IPS-NIHi11 (cell line): ENCODE results near the gene PRND.
A peak's percentile ranks its signal among the peaks of the same experiment; 100 is the strongest.
"Not testable (repeated sequence)": the region's sequence is repeated elsewhere in the genome, so short reads cannot be mapped to it uniquely, and the experiment has no call there.

Experiments
- DNase-seq: peaks from one replicate; pipeline ENCODE4 v3.0.0; 2012; ENCODE audit warnings: mixed read lengths, low spot score

The PRND gene, protein sequence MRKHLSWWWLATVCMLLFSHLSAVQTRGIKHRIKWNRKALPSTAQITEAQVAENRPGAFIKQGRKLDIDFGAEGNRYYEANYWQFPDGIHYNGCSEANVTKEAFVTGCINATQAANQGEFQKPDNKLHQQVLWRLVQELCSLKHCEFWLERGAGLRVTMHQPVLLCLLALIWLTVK

DNA sequence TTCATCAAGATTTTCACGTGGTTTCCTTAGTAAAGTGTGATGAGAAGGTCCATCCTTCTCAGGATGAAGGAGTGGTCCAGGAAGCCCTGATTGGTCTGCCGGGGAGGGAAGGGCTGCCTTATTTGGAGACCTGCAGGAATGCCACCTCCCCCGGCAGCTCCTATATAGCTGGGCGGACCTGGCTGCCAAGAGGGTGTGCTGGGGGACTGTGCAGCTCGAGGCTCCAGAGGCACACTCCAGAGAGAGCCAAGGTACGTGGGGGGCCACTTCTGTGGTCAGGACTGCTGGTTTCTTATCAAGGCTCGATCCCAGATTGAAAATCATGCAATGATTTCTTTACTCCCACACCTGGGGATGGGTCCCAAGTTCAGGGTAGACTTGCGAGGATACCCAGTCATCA lies at the start of gene PRND:
Gene PRND, plus strand, starts transcription at position 191 of the 400 bp plus-strand sequence. CDS start 2,643 bp downstream, outside the sequence.
- peak; percentile 50 for DNase-seq

DNA sequence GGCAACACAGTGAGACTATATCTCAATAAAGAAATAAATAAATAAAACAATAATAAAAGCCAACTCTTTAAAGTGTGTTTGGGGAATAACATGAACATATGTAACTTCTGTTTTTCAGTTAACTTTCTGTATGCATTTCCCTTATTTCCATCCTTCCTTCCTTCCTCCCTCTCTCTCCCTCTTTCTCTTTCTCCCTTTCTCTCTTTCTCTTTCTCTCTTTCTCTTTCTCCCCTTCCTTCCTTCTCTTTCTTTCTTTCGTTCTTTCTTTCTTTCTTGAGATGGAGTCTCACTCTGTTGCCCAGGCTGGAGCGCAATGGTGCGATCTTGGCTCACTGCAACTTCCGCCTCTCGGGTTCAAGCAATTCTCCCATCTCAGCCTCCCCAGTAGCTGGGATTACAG lies 48.8 kb upstream of the PRND start:
- DNase-seq, result no peak

DNA sequence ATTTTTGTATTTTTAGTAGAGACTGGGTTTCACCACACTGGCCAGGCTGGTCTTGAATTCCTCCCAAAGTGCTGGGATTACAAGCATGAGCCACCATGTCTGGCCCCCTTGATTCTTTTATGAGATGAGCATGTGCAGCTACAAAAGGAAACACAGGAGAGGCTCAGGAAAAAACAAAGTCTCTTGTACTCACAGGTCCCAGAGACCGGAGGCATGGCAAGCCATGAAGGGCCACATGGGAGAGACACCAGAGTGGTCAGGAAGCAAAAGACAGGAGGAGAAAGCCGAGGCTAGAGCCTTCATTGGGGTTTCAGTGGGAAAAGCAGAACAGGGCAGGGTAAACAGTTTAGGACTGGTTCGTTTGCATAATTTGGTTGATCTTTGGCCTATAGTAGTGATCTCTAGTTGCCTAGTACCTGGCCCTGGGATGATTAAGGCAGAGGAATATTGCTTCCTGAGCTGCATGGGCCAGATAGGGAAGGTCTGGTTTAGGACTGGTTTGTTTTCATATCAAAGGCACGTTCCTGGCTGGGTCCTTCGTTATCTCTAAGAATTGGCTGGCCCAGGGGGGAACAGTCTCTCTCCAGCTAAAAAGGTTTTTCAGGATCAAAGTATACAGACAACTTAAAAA lies 48.2 kb upstream of the PRND start:
- DNase-seq, result no peak

DNA sequence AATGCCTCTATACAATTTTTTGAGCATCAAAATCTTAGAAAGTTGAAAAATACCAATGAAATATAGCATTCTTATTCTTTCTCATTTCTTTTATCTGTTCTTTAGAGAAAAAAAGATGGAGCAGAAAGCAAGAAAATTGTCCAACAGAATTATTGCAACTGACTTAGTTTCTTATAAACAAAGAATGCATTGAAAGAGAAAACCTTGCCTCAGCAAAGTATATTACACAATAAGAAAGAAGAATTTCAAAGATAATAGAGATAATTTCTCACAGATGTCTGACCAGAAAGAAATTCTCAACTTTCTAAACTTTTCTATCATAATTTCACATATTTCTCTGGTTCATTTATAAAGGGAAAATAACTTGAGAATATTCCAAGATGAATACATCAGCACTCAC lies 47.0 kb upstream of the PRND start:
- DNase-seq, result no peak

DNA sequence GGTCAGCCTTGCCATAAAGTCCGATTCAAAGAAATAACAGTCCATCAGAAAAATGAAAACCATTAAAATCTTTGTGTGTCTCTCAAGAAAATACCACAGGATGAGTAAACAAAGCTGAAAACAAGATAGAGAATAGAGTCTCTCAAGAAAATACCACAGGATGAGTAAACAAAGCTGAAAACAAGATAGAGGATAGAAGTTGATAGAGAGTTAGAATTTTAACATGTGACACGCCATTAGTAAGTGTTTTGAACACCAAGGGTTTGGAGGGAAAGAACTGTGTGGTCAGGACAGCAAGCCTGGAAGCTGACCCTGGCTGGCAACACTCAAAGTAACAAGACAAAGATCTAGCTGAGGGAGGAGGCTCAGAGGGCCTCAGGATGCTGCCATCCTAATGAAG lies 43.9 kb upstream of the PRND start:
- DNase-seq, result no peak

DNA sequence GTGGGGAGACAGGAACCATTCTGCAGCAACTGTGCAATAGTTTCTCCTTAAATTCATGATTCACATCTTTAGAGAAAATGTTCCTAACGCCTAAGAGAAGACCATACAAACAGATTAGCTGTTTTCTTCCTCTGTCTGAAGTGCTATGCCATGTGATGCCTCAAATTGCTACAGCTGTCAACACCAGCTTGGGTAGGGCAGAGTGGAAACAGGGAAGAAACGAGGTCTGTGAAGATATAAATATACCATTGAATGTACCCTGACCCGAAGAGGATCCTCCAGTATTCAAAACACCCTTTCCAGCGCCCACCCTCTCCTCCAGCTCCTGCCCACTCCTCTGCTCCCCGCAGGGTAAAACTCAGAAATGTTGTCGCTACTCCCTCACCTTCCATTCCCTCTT lies 40.3 kb upstream of the PRND start:
- DNase-seq, result no peak

DNA sequence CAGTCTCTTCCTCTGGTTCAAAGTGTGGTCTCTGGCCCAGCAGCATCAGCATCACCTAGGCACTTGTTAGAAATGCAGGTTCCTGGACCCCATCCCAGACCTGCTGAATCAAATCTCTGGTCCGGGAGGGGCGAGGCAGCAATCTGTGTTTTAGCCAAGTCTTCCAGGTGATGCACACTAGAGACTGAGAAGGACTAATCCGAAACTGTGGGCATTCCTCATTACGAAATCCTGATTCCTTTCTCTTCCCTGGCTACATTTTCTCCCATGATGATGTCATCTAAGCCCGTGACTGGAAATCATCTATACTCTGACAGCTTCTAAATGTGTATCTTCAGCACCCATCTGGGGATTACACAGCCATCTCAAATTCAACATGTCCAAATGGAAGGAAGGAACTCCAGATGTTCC lies 39.7 kb upstream of the PRND start:
- no peak for DNase-seq

DNA sequence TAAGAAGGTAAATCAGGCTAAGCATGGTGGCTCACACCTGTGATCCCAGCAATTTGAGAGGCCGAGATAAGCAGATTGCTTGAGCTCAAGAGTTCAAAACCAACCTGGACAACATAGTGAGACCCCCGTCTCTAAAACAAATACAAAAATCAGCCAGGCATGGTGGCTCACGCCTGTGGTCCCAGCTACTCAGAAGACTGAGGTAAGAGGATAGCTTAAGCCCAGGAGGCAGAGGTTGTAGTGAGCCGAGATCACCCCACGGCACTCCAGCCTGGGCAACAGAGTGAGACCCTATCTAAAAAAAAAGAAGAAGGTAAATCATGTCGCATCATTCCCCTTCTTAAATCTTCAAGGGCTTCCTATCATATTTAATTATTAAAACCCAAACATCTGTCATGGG lies 39.0 kb upstream of the PRND start:
- no peak for DNase-seq

DNA sequence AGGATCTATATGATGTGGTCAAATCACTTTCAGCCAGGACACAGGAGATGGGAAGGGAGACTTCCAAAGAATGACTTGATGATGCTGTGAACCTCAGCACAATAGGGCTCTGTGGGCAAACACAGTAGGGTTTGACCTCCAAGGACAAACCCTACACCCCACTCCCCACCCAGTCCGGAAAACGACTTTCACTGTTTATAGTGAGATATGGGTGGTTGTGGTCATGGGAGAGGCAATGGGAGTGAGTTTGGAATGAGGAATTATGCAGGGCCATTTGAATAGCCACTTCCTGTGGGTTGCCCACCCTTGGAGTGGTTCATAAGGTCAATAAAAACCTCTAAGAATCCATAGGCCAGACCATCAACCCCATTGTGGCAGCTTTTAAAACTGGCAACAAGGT lies 38.4 kb upstream of the PRND start:
- DNase-seq, result no peak

DNA sequence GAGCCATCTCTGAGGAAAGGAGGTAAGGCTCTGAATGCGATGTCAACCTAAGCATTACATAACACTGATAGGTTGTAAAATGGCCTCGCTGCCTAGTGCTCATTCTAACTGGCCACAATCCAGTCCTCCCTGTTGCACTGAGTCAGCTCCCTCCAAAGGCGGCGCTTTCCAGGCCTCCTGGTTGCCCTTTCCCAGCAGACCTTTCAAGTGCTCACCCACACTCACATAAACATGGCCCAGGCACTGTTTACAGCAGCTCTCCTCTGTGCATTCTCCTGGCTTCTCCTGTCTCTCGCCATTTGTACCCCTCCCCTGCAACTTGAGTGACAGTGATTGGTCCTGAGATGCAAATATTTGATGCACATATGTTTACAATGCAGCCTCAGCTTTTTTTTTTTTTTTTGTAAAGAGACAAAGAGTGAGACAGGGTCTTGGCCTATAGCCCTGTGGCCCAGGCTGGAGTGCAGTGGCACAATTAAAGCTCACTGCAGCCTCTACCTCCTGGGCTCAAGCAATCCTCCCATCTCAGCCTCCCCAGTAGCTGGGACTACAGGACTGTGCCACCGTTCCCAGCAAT lies 36.8 kb upstream of the PRND start:
- no peak for DNase-seq

DNA sequence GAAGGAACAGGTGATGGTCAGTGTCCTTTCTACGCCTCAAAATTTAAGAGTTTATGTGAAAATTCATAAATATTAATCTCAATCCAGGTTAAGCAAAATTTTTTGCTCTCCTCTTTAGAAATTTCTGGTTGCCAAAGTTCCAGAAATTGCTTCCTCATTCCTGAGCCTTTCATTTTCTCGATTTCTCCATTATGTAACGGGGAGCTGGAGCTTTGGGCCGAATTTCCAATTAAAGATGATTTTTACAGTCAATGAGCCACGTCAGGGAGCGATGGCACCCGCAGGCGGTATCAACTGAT lies 35.8 kb upstream of the PRND start:
- DNase-seq, result no peak

DNA sequence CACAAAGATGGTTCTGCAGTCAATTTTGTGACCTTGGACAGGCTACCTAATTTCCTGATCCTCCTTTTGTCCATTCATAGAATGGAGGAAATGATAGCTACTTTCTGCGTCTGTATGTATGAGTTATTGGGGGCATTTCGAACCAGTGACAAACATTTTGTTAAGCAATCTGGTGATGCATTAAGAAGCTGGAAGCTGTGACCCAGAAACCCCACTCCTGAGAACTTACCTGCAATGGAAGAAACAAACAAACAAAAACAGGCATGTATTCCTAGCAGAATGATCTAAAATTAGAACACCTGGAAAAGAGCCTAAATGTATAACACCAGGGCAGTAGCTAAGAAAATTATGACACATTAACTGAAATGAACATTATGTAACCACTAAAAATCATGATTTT lies 33.4 kb upstream of the PRND start:
- no peak for DNase-seq

DNA sequence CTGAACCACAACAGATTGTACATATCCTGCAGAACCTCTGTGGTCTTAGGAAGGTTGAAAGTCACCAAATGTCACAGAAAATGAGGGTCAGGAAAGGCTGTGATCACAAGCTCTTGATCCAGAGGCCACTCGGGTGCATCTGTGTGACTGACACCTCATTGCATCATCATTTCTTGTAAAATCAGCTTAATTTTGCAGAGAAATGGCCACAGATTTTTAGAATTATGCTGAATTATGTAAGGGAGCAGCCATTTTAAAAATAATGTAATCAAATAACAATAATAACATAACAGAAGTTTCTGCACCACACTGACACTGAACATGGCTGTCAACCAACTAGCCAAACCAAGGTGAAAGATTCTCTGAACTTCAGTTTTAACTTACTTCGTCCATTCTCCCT lies 32.5 kb upstream of the PRND start:
- DNase-seq, result no peak

DNA sequence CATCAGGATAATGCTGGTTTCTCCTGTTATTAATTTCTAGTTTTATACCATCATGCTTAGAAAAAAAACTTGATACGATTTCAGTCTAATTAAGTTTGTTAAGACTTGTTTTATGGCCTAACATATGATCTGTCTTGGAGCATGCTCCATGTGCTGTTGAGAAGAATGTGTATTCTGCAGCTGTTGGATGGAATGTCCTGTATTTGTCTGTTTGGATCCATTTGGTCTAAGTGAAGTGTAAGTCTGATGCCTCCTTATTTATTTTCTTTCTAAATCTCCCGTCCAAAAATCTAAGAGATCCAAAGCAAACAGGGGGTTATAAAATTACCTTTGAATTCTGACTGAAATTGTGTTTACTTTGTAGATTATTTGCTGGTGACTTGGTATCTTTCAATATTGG lies 30.0 kb upstream of the PRND start:
- DNase-seq, result no peak

DNA sequence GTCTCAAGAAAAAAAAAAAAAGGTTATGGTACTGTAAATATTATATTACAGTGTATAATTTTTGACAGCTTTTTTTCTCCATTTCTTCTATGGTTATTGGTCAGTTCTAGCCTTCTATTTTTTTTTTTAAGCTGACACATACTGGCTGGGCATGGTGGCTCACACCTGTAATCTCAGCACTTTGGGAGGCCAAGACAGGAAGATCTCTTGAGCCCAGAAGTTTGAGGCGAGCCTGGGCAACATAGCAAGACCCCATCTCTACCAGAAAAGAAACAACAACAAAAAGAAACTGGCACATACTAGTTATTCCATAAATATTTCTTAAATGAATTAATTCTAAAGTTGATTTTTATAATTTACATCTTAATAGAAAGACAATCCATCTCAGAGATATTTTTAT lies 27.6 kb upstream of the PRND start:
- no peak for DNase-seq

DNA sequence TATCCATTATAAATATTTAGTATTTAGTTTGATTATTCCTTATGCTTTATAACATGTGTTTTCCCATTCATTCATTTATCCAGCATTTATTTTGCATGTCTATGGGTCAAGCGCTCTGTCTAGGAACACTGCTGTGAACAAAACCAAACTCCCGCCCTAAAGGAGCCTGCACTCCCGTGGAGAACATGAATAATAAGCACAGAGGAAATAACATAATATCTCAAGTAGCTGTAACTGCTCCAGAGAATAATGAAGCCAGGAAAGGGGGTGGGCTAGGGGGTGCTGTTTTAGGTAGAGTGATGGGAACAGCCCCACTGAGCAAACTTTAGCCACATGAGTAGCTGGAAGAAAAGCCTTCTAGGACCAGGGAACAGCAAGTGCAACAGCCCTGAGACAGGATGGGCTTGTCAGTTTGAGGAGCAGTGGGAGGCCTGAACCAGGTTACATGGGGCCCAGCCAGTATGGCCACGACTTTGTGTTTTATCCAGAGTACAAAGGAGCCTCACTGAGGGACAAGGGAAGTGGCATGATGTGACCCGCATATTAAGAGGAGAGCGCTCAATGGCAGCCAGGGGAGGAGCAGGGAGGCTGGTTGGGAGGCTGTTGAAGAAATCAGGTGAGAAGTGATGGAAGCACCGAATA lies 24.4 kb upstream of the PRND start:
- no peak for DNase-seq

DNA sequence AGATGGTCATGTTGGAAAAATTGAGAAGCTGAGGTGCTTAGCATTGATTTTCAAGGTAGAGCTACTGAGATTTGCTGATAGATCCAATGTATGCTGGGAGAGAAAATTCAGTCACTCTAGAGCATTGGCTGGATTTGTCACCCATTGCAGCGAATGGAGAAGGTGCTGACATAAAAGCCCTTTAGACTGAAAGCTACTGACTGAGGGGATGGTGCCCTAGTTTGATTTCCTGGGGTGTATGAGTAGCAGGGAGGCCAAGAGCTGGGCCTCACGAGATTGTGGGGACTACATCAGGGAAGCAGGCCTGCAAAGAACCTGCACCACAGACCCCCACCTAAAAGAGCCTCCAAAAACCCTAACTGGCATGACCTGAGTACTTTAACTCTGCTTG lies 23.9 kb upstream of the PRND start:
- no peak for DNase-seq

DNA sequence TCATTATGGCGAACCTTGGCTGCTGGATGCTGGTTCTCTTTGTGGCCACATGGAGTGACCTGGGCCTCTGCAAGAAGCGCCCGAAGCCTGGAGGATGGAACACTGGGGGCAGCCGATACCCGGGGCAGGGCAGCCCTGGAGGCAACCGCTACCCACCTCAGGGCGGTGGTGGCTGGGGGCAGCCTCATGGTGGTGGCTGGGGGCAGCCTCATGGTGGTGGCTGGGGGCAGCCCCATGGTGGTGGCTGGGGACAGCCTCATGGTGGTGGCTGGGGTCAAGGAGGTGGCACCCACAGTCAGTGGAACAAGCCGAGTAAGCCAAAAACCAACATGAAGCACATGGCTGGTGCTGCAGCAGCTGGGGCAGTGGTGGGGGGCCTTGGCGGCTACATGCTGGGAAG lies 22.5 kb upstream of the PRND start:
- DNase-seq, result no peak

DNA sequence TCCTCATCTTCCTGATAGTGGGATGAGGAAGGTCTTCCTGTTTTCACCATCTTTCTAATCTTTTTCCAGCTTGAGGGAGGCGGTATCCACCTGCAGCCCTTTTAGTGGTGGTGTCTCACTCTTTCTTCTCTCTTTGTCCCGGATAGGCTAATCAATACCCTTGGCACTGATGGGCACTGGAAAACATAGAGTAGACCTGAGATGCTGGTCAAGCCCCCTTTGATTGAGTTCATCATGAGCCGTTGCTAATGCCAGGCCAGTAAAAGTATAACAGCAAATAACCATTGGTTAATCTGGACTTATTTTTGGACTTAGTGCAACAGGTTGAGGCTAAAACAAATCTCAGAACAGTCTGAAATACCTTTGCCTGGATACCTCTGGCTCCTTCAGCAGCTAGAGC lies 21.8 kb upstream of the PRND start:
- no peak for DNase-seq

DNA sequence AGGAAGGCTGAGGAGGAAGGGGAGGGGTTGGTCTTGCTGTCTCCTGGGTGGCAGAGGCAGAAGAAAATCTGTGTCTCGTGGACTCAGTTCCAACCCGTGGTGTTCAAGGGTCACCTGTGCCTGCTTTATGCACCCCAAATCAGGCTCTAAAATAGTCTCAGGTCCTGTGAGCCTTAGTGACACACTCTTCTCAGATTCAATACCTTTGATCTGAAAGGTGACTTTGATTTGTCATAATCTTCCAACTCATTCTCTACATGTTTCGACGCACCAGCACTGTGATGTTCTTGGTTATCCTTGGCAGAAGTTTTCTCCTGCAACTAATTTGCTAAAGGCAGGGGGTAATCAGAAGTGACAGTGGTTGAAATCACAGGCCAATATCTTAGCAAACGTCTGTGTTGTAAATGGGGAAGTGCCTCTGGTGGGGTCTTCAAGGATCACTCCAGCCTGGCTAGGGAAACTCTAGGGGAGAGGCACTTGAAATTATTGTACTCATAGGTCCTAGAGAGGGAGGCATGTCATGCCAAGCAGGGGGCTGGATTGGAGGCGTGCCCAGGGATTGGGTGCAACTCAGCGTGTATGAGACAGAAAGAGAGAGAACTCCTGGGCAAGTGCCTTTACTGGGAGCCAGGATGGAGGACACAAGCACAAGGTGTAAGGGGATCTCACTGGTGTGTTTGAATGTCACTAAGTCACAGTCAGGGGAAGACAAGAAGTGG lies 19.0 kb upstream of the PRND start:
- DNase-seq, result no peak

DNA sequence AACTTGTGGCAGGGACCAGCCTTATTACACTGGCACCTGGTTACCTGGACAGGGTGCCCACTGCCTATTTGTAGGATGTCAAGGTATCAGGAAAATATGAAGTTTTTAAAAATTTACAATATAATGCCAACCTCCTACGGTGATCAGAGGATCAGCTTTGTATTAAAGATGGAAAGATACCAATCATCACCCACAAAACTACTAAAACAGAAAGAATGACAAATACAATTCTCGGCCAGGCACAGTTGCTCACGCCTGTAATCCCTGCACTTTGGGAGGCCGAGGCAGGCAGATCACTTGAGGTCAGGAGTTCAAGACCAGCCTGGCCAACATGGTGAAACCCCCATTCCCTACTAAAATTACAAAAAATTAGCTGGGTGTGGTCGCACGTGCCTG lies 18.4 kb upstream of the PRND start:
- no peak for DNase-seq

DNA sequence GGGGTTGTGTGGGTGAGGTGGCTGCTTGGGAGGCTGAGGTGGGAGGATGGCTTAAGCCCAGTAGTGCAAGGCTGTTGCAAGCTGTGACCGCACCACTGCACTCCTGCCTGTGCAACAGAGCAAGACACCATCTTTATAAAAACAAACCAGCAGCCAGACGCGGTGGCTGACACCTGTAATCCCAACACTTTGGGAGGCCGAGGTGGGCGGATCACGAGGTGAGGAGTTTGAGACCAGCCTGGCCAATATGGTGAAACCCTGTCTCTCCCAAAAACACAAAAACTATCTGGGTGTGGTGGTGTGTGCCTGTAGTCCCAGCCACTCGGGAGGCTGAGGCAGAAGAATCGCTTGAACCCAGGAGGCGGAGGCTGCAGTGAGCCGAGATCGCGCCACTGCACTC lies 14.8 kb upstream of the PRND start:
- not testable (repeated sequence) for DNase-seq

DNA sequence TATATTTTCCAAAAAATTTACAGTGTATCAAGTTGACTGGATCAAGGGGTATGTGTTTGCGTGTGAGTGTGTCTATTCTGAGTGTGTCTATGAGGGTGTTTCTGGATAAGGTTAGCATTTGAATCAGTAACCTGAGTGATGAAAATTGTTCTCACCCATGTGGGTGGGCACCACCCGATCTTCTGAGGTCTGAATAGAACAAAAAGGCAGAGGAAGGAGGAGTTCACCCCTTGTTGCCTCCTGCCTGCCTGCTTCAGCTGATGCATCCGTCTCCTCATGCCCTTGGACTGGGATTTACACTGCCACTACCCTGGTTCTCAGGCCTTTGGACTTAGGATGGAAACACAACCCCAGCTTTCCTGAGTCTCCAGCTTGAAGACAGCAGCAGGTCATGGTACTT lies 13.7 kb upstream of the PRND start:
- DNase-seq, result no peak
